Kidney (tissue), 14 donors: ENCODE measurements around the gene MS4A4E. TPM values are rescaled to one million over a fixed set of nuclear protein-coding genes. Genes with fewer than 3 reads are reported as not detected.
"Not testable (repeated sequence)": the region's sequence is repeated elsewhere in the genome, so short reads cannot be mapped to it uniquely, and the experiment has no call there.

Experiments
- DNase-seq, 5 donors: peaks; one replicate each; pipeline ENCODE4 v3.0.0-alpha.2; 2013 to 2020
- FAIRE-seq: peaks from 2 replicates; lab custom pipeline; 2012; peaks lifted over from hg19 to GRCh38; lab: Jason Lieb, UNC
- H3K27ac ChIP-seq, 2 donors: one replicate each; pipeline ENCODE4 v1.7.0; 2013; ENCODE audit warnings: low read depth in 2 of 2, low read length in 2 of 2, inconsistent platforms in 1 of 2
- H3K27me3 ChIP-seq: one replicate; pipeline ENCODE4 v1.7.1; 2013; ENCODE audit warnings: low read length, inconsistent platforms; ENCODE audit not compliant: control insufficient read depth, insufficient read depth
- H3K36me3 ChIP-seq, 3 donors: one replicate each; pipeline versions ENCODE4 v1.7.0 to v1.7.1; 2013; ENCODE audit warnings: low read length in 3 of 3, control low read depth in 1 of 3, inconsistent platforms in 1 of 3; ENCODE audit not compliant: insufficient read depth in 3 of 3, control insufficient read depth in 2 of 3
- H3K4me1 ChIP-seq, 3 donors: one replicate each; pipeline versions ENCODE4 v1.7.0 to v1.7.1; 2013; ENCODE audit warnings: low read length in 3 of 3, inconsistent platforms in 1 of 3, low read depth in 1 of 3; ENCODE audit not compliant: control insufficient read depth in 2 of 3, insufficient read depth in 2 of 3
- H3K4me3 ChIP-seq, 3 donors: one replicate each; pipeline versions ENCODE4 v1.7.0 to v1.8.1; 2013; ENCODE audit warnings: low read length in 3 of 3, control low read depth in 1 of 3, inconsistent platforms in 1 of 3
- H3K9ac ChIP-seq, 3 donors: one replicate each; pipeline versions ENCODE4 v1.7.0 to v1.7.1; 2013; ENCODE audit warnings: low read length in 3 of 3, control low read depth in 1 of 3, inconsistent platforms in 1 of 3
- H3K9me3 ChIP-seq, 3 donors: one replicate each; pipeline versions ENCODE4 v1.7.0 to v1.7.1; 2013; ENCODE audit warnings: low read length in 3 of 3, control low read depth in 1 of 3, inconsistent platforms in 1 of 3; ENCODE audit not compliant: control insufficient read depth in 2 of 3, insufficient read depth in 1 of 3
- intact Hi-C: fragments of 100-400 bp; cut with DNase I; formaldehyde crosslinking; loops from one replicate; pipeline ENCODE4 v1.11.1; 2022
- polyA plus RNA-seq: library from polyadenylated mRNA; stranded (reverse); fragments of 350-450 nt; fragmentation: Illumina TruSeq; extraction: RNeasy Lipid Tissue Mini Kit (QIAGEN cat#74804); gene quantifications from one replicate; pipeline ENCODE4 v1.2.3, GENCODE V29; 2014; ENCODE audit warnings: low read depth, low replicate concordance; ENCODE audit not compliant: insufficient read depth
- total RNA-seq: library from RNA; stranded (reverse); fragmentation: NEBNext Ultra II Directional; extraction: Animal tissue kit (Norgen Biotek cat#: 25700); gene quantifications from one replicate; pipeline ENCODE4 v1.2.1, GENCODE V29; 2021
- TF ChIP-seq, protein P1 (sequence below): IDR thresholded peaks from 3 replicates; pipeline ENCODE4 v1.5.1; 2012; ENCODE audit warnings: mild to moderate bottlenecking, moderate library complexity, borderline replicate concordance; ENCODE audit not compliant: insufficient read depth; ENCODE audit errors: extremely low read depth
- donor health status: control.
- donor health status: control.
- donor health status: control.
- donor health status: control.
- donor health status: control.
- donor health status: DM: yes; HTN: yes; CAD: no.
- donor health status: Normal renal cell carcinoma (clear cell type).

Gene MS4A4E
- total and polyA plus RNA-seq, 2 donors from 2014 or later: 9.4 TPM; not detected in 1

DNA sequence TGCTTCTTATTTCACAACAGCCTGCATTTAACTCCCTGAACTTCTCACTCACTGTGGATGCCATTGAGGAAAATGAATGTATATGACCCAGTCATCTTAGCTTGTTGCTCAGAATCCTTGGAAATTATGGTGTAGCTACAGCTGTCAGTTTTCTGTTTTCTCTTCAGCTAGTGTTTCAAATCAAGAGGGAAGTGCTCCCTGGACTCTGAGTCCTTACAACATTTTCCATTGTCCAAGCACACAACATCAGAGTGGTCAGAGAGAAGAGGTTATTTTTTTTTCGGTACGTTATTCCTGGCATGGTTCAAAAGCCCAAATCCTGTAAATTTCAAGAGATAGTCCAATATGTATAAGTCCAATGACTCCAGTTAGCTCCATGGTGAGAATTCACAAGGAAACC, 83.7 kb downstream of the MS4A4E start:
- H3K27ac ChIP-seq: no peak overlapping the region
- no peaks in the 10 kb centered on the region for H3K4me1 ChIP-seq
- no peak overlapping the region for H3K4me3 ChIP-seq
- H3K27me3 ChIP-seq: no peaks in the 10 kb centered on the region
- no peak overlapping the region for H3K9ac ChIP-seq
- no peaks in the 10 kb centered on the region for H3K36me3 ChIP-seq
- intact Hi-C loops: no loop called here
- DNase-seq (no peak), FAIRE-seq (no peak)
- TF ChIP-seq, protein P1, sequence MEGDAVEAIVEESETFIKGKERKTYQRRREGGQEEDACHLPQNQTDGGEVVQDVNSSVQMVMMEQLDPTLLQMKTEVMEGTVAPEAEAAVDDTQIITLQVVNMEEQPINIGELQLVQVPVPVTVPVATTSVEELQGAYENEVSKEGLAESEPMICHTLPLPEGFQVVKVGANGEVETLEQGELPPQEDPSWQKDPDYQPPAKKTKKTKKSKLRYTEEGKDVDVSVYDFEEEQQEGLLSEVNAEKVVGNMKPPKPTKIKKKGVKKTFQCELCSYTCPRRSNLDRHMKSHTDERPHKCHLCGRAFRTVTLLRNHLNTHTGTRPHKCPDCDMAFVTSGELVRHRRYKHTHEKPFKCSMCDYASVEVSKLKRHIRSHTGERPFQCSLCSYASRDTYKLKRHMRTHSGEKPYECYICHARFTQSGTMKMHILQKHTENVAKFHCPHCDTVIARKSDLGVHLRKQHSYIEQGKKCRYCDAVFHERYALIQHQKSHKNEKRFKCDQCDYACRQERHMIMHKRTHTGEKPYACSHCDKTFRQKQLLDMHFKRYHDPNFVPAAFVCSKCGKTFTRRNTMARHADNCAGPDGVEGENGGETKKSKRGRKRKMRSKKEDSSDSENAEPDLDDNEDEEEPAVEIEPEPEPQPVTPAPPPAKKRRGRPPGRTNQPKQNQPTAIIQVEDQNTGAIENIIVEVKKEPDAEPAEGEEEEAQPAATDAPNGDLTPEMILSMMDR: no peak
- H3K9me3 ChIP-seq: no peaks in the 10 kb centered on the region

- FAIRE-seq (no peak), DNase-seq (no peak)
- TF ChIP-seq, protein P1: no peak
These were observed 84.3 kb downstream of the MS4A4E start for GRCh38 chr11:60158636-60159035.

DNA sequence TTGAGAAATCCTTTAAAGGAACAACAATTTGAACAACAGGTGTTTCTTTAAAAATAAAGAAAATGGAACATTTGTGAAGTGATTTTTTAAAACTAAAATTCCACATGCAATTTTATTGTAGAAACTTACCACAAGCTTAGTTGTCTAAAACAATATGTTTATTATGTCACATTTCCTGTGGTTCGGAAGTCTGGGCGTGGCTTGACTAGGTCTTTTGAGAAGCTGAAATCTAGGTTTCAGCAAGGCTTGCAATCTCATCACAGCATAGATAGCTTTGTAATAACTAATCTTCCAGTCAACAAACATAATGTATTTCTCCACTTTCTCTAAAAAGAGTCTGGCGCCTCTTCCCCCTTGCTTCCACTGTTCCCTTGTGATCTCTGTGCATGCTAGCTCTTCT, 87.0 kb downstream of the MS4A4E start:
- Histone ChIP-seq H3K27me3 (no peaks in the 10 kb centered on the region), H3K27ac (no peak overlapping the region), H3K4me3 (no peak overlapping the region), H3K9ac (no peak overlapping the region), H3K4me1 (no peaks in the 10 kb centered on the region), H3K9me3 (no peaks in the 10 kb centered on the region), H3K36me3 (no peaks in the 10 kb centered on the region)
- DNase-seq (no peak), FAIRE-seq (no peak)
- TF ChIP-seq, protein P1: no peak
- intact Hi-C loops: no loop called here

More at GRCh38 chr11:60158636-60159035, 84.3 kb downstream of the MS4A4E start:
- Histone ChIP-seq H3K27me3 (no peaks in the 10 kb centered on the region), H3K9me3 (no peaks in the 10 kb centered on the region), H3K27ac (no peak overlapping the region), H3K36me3 (no peaks in the 10 kb centered on the region), H3K4me3 (no peak overlapping the region), H3K4me1 (no peaks in the 10 kb centered on the region), H3K9ac (no peak overlapping the region)
- intact Hi-C loops: no loop called here

DNA sequence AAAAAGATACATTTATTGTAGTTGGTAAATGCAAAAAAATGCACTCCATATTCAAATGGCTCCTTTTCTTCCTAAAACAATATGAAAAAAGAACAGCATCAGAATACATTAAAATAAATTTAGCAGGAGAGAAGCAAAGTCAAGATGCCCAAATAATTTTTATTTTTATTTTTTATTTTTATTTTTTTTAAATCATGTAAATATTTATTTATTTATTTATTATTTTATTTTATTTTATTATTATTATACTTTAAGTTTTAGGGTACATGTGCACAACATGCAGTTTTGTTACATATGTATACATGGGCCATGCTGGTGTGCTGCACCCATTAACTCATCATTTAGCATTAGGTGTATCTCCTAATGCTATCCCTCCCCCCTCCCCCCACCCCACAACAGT, 90.2 kb downstream of the MS4A4E start:
- H3K4me1 ChIP-seq, DNase-seq, H3K27me3 ChIP-seq, H3K9ac ChIP-seq, H3K36me3 ChIP-seq, intact Hi-C loops, H3K9me3 ChIP-seq, H3K27ac ChIP-seq, H3K4me3 ChIP-seq: not testable (repeated sequence)
- peak; percentile 66 for FAIRE-seq
